ENCODE measurements around the gene RAB3C.
"Not testable (repeated sequence)": the region's sequence is repeated elsewhere in the genome, so short reads cannot be mapped to it uniquely, and the experiment has no call there.

RAB3C gene

GRCh38 chr5:58582803-58583491, at the start of gene RAB3C:
TSS of gene RAB3C (plus strand) at chr5:58583075. CDS start at chr5:58583209, 134 bp downstream.
- peak; percentile 41 for DNase-seq

- DNase-seq = not testable (repeated sequence)
Measured at GRCh38 chr5:58541935-58542334, 40.9 kb upstream of the RAB3C start.

- no peak for DNase-seq
Measured at GRCh38 chr5:58542709-58543108, 40.2 kb upstream of the RAB3C start.

GRCh38 chr5:58543723-58544122, 39.2 kb upstream of the RAB3C start:
- no peak for DNase-seq

- DNase-seq = no peak
Measured at GRCh38 chr5:58544195-58544594, 38.7 kb upstream of the RAB3C start.

- no peak for DNase-seq
Measured at GRCh38 chr5:58544926-58545325, 37.9 kb upstream of the RAB3C start.

- no peak for DNase-seq
Measured at GRCh38 chr5:58545912-58546311, 37.0 kb upstream of the RAB3C start.

- DNase-seq = no peak
Measured at GRCh38 chr5:58548068-58548467, 34.8 kb upstream of the RAB3C start.

- DNase-seq = no peak
Measured at GRCh38 chr5:58551492-58551891, 31.4 kb upstream of the RAB3C start.

GRCh38 chr5:58557665-58558338, 25.1 kb upstream of the RAB3C start:
- not testable (repeated sequence) for DNase-seq

GRCh38 chr5:58563016-58563700, 19.7 kb upstream of the RAB3C start:
- not testable (repeated sequence) for DNase-seq

- not testable (repeated sequence) for DNase-seq
Measured at GRCh38 chr5:58564043-58564832, 18.6 kb upstream of the RAB3C start.

GRCh38 chr5:58565033-58565432, 17.8 kb upstream of the RAB3C start:
- no peak for DNase-seq

- no peak for DNase-seq
Measured at GRCh38 chr5:58571501-58571900, 11.4 kb upstream of the RAB3C start.

GRCh38 chr5:58572973-58573372, 9.9 kb upstream of the RAB3C start:
- DNase-seq = not testable (repeated sequence)

GRCh38 chr5:58579781-58580180, 3.1 kb upstream of the RAB3C start:
- DNase-seq = no peak

GRCh38 chr5:58582019-58582802, 664 bp upstream of the RAB3C start:
- no peak for DNase-seq

GRCh38 chr5:58595952-58596351, 13.1 kb downstream of the RAB3C start:
- DNase-seq = no peak

- DNase-seq = no peak
Measured at GRCh38 chr5:58598440-58598839, 15.6 kb downstream of the RAB3C start.

GRCh38 chr5:58599217-58599616, 16.3 kb downstream of the RAB3C start:
- DNase-seq = no peak

GRCh38 chr5:58600613-58601012, 17.7 kb downstream of the RAB3C start:
- DNase-seq = not testable (repeated sequence)

GRCh38 chr5:58602889-58603288, 20.0 kb downstream of the RAB3C start:
- DNase-seq = not testable (repeated sequence)
